Thoracic aorta (tissue), 2 donors: ENCODE measurements around the gene RPP40. TPM values are rescaled to one million over a fixed set of nuclear protein-coding genes. Genes with fewer than 3 reads are reported as not detected.

Experiments used
- ATAC-seq: fragments of 150-250 bp; one replicate; pipeline ENCODE4 v1.8.0; 2017; ENCODE audit warnings: low read depth; ENCODE audit not compliant: insufficient number of reproducible peaks, low FRiP score
- DNase-seq: peaks from one replicate; pipeline ENCODE4 v3.0.0-alpha.2; 2020; ENCODE audit warnings: low spot score
- H3K27ac ChIP-seq, 2 donors: fragments of 200-600 bp; sonication (generic); 1 replicate in 1 of 2; 2 replicates in 1 of 2; pipeline ENCODE4 v1.5.1; 2016; ENCODE audit warnings: mild to moderate bottlenecking in 2 of 2, moderate library complexity in 2 of 2
- H3K27me3 ChIP-seq: fragments of 200-600 bp; sonication (generic); replicated peaks from 2 replicates; pipeline ENCODE4 v1.6.0; 2016; ENCODE audit warnings: mild to moderate bottlenecking; ENCODE audit not compliant: insufficient read depth
- H3K36me3 ChIP-seq: fragments of 200-600 bp; sonication (generic); one replicate; pipeline ENCODE4 v1.5.1; 2016
- H3K4me1 ChIP-seq, 2 donors: fragments of 200-600 bp; sonication (generic); 1 replicate in 1 of 2; 2 replicates in 1 of 2; pipeline versions ENCODE4 v1.5.1 to v1.6.0; 2016; ENCODE audit warnings: low read depth in 2 of 2, mild to moderate bottlenecking in 1 of 2; ENCODE audit not compliant: control insufficient read depth in 1 of 2
- H3K4me3 ChIP-seq: fragments of 200-600 bp; sonication (generic); 2 replicates; pipeline ENCODE4 v1.5.1; 2016; ENCODE audit warnings: mild to moderate bottlenecking
- H3K9me3 ChIP-seq: fragments of 200-600 bp; sonication (generic); 2 replicates; pipeline ENCODE4 v1.5.1; 2016
- CTCF ChIP-seq: fragments of 200-600 bp; sonication (generic); IDR thresholded peaks from one replicate; pipeline ENCODE4 v1.5.1; 2019; ENCODE audit warnings: antibody characterized with exemption
- total RNA-seq, 2 donors: library from RNA; depleted of rRNA; stranded (reverse); fragments of >200 nt; gene quantifications; one replicate each; pipeline versions ENCODE4 v1.1.0 to v1.2.3, GENCODE V29; 2016

The RPP40 gene
- total RNA-seq, 2 donors from 2014 or later = 2.4 to 11.4 TPM

GRCh38 chr6:4987432-4987831, 16.4 kb downstream of the RPP40 start:
- ATAC-seq (no peak), DNase-seq (no peak)
- H3K36me3 ChIP-seq = no peaks in the 10 kb centered on the region
- H3K9me3 ChIP-seq = no peaks in the 10 kb centered on the region
- TF ChIP-seq CTCF = no peak
- H3K27me3 ChIP-seq = no peaks in the 10 kb centered on the region
- H3K27ac ChIP-seq = no peak overlapping the region
- no peaks in the 10 kb centered on the region for H3K4me1 ChIP-seq
- no peak overlapping the region for H3K4me3 ChIP-seq

- no peak for ATAC-seq
- H3K36me3 ChIP-seq = no peaks in the 10 kb centered on the region
- H3K27ac ChIP-seq = no peak overlapping the region
- H3K4me1 ChIP-seq = no peaks in the 10 kb centered on the region
- DNase-seq = no peak
- H3K4me3 ChIP-seq = no peak overlapping the region
- H3K9me3 ChIP-seq = no peaks in the 10 kb centered on the region
- no peak for TF ChIP-seq CTCF
- H3K27me3 ChIP-seq = no peaks in the 10 kb centered on the region
These were observed 16.8 kb downstream of the RPP40 start for GRCh38 chr6:4986999-4987398.

DNA sequence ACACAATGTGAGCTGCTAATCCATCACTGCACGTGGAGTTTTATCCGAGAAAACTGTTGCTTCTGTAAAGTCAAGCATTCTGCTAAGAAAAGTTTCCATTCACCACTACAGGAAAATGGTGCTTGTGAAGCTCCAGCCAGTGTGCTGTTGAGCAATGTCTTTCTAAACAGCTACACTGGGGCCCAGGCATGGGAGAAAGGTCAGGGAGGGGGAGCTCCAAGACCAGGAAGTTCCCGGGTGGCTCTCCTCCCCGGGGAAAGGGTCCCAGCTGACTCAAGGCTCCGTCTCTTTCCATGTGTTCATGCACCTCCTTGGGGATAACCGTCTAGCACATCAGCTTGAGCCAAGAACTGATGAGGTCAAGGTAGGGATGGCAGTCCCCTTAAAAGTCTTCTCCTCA, 20.5 kb downstream of the RPP40 start:
- DNase-seq (no peak), ATAC-seq (no peak)
- no peak for TF ChIP-seq CTCF
- H3K27ac ChIP-seq = no peak overlapping the region
- H3K36me3 ChIP-seq = no peaks in the 10 kb centered on the region
- no peak overlapping the region for H3K4me3 ChIP-seq
- peaks cover 10% of the 10 kb centered on the region for H3K9me3 ChIP-seq
- H3K27me3 ChIP-seq = no peaks in the 10 kb centered on the region
- no peaks in the 10 kb centered on the region for H3K4me1 ChIP-seq

DNA sequence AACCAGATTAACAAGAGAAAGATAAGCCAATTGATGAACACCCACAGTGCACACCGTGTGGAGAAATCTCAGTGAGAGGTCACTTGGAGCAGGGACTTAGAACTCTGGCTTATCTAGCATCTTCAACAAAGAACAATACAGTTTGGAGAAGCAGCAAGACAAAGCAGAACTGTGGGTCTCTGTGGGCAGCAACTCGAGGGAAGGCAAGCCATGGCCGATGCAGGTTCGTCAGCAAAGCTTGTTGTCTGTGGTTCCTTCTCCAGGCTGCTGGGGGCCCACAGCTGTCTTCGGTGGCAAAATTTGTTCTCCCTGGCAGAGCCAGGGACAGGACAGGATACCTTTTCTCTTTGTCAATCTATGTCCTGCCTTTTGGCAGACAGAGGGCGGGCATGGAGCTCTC, 22.1 kb downstream of the RPP40 start:
- DNase-seq (no peak), ATAC-seq (no peak)
- H3K27ac ChIP-seq = no peak overlapping the region
- no peak for TF ChIP-seq CTCF
- no peaks in the 10 kb centered on the region for H3K36me3 ChIP-seq
- no peaks in the 10 kb centered on the region for H3K27me3 ChIP-seq
- H3K4me1 ChIP-seq = no peaks in the 10 kb centered on the region
- no peak overlapping the region for H3K4me3 ChIP-seq
- H3K9me3 ChIP-seq = peaks cover 10% of the 10 kb centered on the region

GRCh38 chr6:4979426-4979825, 24.4 kb downstream of the RPP40 start:
- DNase-seq (no peak), ATAC-seq (no peak)
- no peak for TF ChIP-seq CTCF
- Histone ChIP-seq H3K4me3 (no peak overlapping the region), H3K27ac (no peak overlapping the region), H3K4me1 (peaks cover 0 to 7% of the 10 kb centered on the region in 2 donors), H3K9me3 (peaks cover 10% of the 10 kb centered on the region), H3K27me3 (no peaks in the 10 kb centered on the region), H3K36me3 (no peaks in the 10 kb centered on the region)
